HG03469 (cell line): ENCODE results near the gene PIGO.

ENCODE experiments used
- ATAC-seq: cut with Tn5 transposase; IDR thresholded peaks from one replicate; pipeline ENCODE4 v1.9.1; 2021; ENCODE audit warnings: mild to moderate bottlenecking, moderate library complexity, moderate number of reproducible peaks; ENCODE audit not compliant: unreplicated experiment

Gene PIGO

DNA sequence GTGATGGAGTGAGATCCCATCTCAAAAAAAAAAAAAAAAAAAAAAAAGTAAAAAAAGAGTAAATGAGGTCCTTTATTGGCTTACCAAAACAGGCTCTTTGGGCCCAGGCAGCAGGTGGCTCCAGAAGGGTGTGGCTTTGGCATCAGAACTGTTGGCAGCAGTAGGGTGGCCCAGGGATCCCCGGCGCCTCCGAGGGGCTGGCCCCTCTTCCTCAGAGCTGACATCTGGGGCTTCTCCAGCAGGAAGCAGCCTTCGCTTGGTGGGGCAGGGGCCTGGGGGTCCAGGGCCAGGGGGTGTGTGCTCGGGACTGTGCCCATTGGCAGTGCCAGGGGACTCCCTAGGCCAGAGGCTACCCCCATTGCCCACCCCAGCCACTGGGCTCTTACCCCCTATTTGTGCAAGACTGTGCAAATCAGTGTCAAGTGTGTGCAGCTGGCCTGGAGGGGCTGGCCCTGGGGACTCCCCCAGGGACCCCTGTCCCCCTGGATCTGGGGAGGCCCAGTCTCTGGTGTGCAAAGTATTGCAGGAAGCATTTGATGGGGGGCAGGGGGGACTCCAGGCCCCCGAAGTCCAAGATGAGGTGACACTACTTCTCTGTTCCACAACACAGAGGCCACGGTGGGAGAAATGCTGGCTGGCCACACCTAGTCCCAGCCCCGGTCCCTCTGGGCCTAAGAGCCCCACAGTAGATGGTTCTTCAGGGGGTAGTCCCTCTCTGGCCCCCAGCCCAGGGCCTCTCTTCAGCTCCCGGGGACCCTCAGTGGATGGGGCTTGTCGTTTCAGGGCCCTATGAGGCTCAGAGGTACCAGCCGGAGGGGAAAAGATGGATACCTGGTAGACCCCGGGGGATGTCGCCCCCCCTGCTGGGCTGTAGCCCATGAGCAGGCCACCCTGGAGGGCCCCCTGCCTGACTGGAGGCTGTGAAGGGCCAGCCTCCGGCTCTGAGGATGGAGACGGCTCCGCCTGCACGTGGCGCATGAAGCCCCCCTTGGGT, 11.2 kb upstream of the PIGO start:
- no peak for ATAC-seq

GRCh38 chr9:35106343-35106730, 9.9 kb upstream of the PIGO start:
- no peak for ATAC-seq

DNA sequence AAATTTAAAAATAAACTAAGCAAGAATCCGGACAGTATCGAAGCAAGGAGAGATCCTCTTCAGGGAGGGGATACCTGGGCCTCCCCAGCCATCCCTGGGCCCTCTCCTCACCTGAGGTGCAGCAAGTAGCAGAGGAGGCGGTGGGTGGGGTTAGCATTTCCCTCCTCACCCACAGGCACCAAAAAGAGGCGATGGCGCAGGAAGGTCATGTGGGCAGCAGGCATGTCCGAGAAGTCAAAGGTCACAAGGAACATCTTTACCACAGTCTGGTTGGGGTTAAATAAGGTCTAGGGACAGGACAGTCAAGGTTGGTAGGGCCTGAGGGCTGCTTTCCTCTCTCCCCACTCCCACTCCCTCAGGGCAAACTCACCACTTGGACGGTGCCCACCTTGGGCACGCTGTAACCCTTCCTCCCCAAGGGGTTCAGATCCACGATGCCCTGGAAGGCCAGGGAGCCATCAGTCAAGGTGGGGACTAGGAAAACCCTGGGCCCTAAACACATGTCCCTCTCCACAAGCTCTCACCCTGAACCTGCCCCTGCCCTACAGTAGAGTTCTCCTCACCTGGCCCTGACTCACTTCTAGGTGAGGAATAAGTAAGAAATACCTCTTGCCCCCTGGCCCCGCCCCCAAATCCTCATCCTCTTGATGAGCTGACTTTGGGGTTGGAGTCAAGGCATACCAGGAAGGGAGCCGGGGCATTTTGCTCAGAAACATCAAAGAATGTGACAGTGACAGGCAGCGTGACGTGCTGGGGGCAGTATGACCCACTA, 9.4 kb upstream of the PIGO start:
- no peak for ATAC-seq

DNA sequence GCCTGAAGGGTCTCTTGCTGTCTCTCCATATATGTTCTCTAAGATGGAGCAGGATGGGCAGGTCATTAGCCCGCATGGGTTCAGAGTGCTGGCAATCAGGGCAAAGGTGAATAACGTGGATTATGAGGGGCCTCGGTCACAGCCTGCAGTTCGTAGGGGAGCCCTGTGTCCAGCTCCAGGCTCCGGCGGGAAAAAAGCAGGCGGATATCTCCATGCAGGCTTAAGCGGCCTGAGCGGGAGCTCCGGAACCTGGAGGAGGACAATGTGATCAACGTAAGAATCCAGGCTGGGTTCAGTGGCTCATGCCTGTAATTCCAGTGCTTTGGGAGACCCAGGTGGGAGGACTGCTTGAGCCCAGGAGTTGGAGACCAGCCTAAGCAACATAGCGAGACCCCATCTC, 8.7 kb upstream of the PIGO start:
- no peak for ATAC-seq

DNA sequence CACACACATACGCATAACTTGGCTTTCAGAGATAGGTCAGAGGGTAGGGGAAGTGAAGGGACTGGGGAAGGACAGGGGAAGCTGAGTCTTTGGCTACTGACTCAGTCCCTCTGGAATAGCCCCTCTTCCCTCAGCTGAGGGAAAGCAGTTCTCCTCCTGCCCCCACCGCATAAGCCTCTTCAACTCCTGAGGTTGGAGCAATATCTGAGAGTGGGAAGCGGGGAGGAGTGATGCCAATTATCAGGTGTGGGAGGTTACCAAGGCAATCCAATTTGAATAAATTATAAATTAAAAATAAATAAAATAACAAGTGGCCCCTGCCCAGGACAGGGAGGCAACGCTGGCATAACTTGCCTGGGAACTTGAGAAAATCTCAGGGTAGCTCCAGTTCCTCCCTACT, 8.2 kb upstream of the PIGO start:
- no peak for ATAC-seq

DNA sequence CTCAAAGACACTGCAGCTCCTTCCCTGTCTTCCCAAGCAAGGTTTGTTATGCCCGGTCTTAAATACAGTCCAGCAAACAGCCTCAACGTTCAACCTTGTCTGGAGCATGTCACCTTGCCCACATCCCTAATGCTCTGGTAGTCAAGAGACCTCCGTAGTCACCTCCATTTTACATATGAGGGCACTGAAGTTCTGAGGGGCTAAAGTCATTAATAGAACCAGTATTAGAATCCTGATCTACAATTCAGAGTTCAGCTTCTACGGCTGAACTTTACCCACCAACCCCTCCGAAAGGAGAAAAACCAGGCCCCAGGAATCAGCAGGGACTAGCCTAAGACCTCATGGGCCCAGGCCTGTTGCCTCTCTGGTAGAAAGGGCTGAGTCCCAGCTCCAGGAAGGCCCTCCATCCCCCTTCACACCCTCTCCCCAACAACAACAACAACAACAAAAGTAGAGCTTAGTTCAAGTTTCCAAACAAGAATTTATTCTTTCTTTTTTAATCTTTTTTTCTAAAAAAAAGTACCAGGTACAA, 7.3 kb upstream of the PIGO start:
- ATAC-seq = no peak

- peak; percentile 93 for ATAC-seq
Measured at GRCh38 chr9:35102769-35103659, 6.6 kb upstream of the PIGO start, which contains the start of gene STOML2. Gene STOML2, minus strand, starts transcription at chr9:35103131. Its CDS starts 37 bp downstream, at chr9:35103094.

GRCh38 chr9:35102465-35102768, 6.0 kb upstream of the PIGO start:
- ATAC-seq = no peak

- ATAC-seq = no peak
Measured at GRCh38 chr9:35097573-35097972, 1.2 kb upstream of the PIGO start.

DNA sequence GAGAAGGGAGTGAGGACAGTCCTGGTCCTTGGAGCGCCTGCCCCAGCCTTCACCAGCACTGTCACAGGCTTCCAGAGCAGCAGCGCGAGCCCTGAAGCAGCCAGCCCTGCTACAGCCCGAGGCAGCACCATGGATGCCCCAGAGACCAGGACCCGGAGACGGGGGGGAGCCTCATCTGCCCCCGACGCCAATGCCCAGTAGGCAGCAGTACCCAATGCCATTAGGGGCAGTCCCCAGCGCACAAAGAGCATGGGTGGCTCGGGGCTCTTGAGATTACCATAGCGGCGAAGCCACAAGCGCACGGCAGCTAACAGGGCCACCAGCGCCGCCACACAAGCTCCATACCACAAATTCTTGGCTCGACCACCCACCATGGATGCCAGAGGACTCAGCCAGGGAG, 4.9 kb downstream of the PIGO start:
- no peak for ATAC-seq

GRCh38 chr9:35089434-35089833, 7.0 kb downstream of the PIGO start:
- ATAC-seq = no peak

DNA sequence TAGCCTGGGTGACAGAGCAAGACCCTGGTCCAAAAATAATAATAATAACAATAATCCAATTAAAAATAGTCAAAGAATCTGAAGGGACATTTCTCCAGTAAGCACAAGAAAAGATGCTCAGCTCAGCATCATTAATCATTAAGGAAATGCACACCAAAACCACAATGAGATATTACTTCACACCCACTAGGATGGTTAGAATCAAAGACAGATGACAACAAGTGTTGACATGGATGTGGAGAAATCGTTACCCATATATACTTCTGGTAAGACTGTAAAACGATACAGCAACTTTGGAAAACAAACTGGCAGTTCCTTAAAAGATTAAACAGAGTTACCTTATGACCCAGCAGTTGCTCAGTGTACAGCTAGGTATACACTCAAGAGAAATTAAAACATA, 11.3 kb downstream of the PIGO start:
- ATAC-seq = no peak

DNA sequence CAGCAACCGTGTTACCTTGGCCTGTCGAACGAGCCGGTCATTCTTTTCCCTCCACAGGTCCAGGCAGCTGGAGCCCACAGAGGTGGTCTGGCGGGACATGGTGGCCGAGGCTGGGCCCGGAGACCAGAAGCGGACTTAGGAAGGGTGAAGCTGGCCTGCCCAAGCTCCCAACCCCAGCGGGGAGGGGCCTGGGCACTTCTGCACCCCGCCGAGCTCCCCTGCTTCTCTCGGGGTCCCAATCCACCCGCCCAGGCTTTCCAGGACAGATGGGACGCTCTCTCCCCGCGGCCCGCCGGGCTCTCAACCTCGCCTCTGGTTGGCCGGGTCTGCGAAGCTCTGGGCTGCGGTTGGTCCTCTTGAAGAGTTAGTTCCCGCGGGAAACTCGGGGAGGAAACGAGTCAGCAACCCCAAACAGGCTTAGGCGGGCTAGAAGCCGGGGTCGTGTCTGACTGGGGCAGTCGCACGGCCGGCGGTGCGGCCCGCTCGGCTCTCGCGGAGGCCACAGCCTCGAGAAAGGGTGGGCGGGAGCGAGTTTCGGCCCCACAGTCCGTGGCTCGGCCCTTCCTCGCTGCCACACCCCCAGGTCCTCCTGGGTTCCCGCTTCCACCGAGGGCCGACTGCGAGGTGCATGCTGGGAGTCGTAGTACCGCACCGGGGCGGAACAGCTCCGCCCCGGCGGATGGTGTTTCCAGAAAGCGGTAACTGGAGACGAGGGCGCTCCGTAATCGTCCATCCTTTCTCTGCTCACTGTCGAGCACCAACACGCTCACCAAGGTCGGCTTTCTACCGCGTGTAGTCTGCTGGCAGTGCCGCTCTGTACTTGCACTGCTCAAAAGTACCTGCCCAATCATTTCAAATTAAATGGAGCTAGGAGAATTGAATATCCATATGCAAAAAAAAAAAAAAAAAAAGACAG, 16.7 kb downstream of the PIGO start, which contains the start of gene FANCG:
TSS of gene FANCG (minus strand) at position 517 of the 916 bp plus-strand sequence. CDS start at position 99, 418 bp downstream.
- peak; percentile 81 for ATAC-seq

DNA sequence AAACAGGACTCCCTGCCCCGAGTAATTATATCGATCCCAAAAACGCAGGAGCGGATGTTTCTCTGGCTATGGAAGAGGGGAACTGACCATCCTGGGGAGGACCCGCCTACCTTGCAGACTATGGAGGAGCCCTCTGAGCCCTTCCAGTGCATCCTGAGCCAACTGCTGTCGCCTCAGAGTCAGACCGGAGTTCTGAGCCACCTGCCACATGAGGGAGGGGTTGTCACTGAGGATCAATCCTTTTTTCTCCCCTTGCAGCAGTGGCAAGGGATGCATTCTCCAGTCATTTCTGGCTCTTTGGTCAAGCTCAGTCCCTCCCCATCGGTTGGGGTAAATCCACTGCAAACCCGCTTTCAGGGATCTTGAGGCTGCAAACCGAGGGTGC, 17.4 kb downstream of the PIGO start:
- no peak for ATAC-seq

- no peak for ATAC-seq
Measured at GRCh38 chr9:35078066-35078465, 18.3 kb downstream of the PIGO start.

- ATAC-seq = no peak
Measured at GRCh38 chr9:35076848-35077247, 19.5 kb downstream of the PIGO start.

- no peak for ATAC-seq
Measured at GRCh38 chr9:35075358-35075757, 21.0 kb downstream of the PIGO start.

- no peak for ATAC-seq
Measured at GRCh38 chr9:35074791-35075190, 21.6 kb downstream of the PIGO start.

DNA sequence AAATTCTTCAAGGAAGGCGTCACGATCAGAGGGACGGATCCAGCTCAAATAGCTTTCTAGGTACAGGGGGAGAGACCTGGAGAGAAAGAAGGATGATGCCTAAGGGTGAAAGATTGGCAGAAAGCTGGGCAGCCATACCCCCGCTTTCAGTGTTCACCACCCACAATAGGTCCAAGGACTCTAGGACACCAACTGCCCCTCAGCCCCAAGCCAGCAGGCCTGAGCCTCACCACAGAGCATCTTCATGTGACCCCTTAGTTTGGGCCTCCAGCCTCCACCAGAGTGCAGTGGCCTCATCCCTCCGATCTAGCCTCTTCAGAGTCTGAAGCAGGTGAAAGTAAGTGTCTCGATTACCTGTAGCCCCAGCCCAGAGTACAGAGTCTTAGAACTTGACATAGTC, 22.2 kb downstream of the PIGO start:
- ATAC-seq = no peak

DNA sequence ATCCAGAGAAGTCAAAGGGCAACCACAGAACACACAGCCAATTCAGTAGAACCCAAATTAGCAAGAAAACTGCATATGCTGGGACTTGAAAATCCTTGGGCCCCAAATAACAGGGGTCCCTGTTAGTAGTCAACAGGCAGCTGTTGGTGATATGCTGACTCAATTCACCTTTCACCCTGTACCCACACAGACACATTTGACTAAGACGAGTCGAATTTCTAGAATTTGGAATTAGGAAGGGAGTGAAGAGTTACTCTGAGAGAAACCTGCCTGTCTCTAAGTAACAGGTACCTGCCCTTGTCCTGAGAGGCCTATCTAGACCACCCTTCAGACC, 23.1 kb downstream of the PIGO start:
- no peak for ATAC-seq
